ENCODE measurements around the gene OSTF1.

The OSTF1 gene

DNA sequence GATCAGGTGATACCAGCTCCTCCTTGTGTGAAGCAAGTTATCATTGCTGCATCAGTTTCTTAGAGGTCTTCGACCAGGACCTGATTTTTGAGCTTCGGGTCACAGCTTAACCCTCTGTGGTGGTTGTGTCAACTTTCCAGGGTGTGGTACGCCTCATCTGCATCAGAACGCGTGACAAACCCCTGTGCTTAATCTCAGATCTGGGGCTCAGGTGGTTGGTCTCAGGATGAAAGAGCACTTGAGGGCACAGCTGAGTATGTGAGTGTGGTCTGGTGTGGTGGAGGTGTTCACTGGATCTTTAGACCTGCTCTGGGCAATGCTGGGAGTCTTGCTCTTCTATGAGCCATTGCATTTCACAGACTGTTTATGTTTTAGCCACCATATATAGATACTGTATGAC lies 64.1 kb downstream of the OSTF1 start:
- H3K9me3 Mint-ChIP-seq: no peaks in the 10 kb centered on the region
- peak overlapping the region; percentile 68 for H3K4me3 Mint-ChIP-seq
- peaks cover 71% of the 10 kb centered on the region for H3K4me1 Mint-ChIP-seq (ENCODE audit: low read depth)
- peaks cover 21% of the 10 kb centered on the region for H3K36me3 Mint-ChIP-seq (ENCODE audit: low read depth)
- no peaks in the 10 kb centered on the region for H3K27me3 Mint-ChIP-seq
- H3K27ac Mint-ChIP-seq: peak overlapping the region; percentile 84

- H3K27me3 Mint-ChIP-seq: no peaks in the 10 kb centered on the region
- H3K4me3 Mint-ChIP-seq: no peak overlapping the region
- no peaks in the 10 kb centered on the region for H3K9me3 Mint-ChIP-seq
- H3K27ac Mint-ChIP-seq: no peak overlapping the region
- H3K36me3 Mint-ChIP-seq (ENCODE audit: low read depth): peaks cover 16% of the 10 kb centered on the region
- H3K4me1 Mint-ChIP-seq (ENCODE audit: low read depth): peaks cover 29% of the 10 kb centered on the region
Observed at GRCh38 chr9:75156858-75157257, 68.5 kb downstream of the OSTF1 start.

DNA sequence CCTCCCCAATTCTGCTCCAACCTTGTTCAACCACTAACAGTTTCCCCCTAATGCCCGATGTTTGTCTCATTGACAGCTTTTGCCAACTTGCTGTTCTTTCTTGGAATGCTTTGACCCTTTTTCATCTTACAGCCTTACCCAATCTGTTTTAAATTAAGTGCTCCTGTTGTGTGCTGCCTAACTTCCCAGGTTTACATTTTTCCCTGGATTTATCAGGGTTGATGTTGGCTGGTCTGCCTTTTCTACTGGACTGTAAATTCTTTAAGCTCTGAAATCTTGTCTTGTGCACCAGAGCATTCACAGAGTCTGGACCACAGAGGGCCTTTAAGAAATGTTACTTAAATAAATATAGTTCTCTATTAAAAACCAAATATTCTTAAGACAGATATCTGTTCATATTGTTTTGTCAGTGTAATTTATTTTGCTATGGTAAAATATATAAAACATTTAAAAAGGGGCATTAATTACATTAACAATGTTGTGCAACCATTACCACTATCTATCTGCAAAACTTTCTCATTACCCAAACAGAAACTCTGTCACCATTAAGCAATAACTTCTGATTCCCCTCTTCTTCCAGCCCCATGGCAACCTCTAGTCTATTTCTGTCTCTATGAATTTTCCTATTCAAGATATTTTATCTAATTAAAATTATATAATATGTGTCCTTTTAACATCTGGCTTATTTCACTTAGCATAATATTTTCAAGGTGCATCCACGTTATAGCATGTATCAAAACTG lies 73.0 kb downstream of the OSTF1 start:
- Mint-ChIP-seq H3K9me3 (peaks cover 3% of the 10 kb centered on the region), H3K4me1 (ENCODE audit: low read depth) (peaks cover 8% of the 10 kb centered on the region), H3K27me3 (no peaks in the 10 kb centered on the region), H3K36me3 (ENCODE audit: low read depth) (peaks cover 34% of the 10 kb centered on the region), H3K4me3 (no peak overlapping the region), H3K27ac (no peak overlapping the region)

- Mint-ChIP-seq H3K4me1 (ENCODE audit: low read depth) (peaks cover 13% of the 10 kb centered on the region), H3K4me3 (no peak overlapping the region), H3K9me3 (peaks cover 18% of the 10 kb centered on the region), H3K36me3 (ENCODE audit: low read depth) (peaks cover 48% of the 10 kb centered on the region), H3K27me3 (no peaks in the 10 kb centered on the region), H3K27ac (no peak overlapping the region)
Observed at GRCh38 chr9:75163764-75164163, 75.5 kb downstream of the OSTF1 start.

DNA sequence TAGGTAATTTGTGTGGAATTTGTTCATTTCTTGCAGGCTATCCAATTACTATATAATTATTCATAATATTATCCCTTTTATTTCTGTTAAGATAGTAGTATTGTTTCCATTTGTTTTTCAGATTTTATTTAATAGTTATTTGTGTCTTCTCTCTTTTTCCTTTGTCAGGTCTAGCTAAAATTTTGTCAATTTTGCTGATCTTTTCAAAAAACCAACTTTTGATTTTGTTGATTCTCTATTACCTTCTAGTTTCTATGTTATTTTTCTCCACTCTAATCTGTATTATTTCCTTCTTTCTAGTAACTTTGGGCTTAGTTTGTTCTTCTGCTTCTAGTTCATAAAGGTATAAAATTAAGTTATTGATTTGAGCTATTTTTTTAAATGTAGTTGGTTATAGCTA lies 76.3 kb downstream of the OSTF1 start:
- Mint-ChIP-seq H3K36me3 (ENCODE audit: low read depth) (peaks cover 54% of the 10 kb centered on the region), H3K4me3 (no peak overlapping the region), H3K4me1 (ENCODE audit: low read depth) (peaks cover 13% of the 10 kb centered on the region), H3K27me3 (no peaks in the 10 kb centered on the region), H3K9me3 (peaks cover 18% of the 10 kb centered on the region), H3K27ac (no peak overlapping the region)

GRCh38 chr9:75167281-75167680 lies 79.0 kb downstream of the OSTF1 start:
- Mint-ChIP-seq H3K9me3 (peaks cover 18% of the 10 kb centered on the region), H3K4me1 (ENCODE audit: low read depth) (peaks cover 13% of the 10 kb centered on the region), H3K4me3 (no peak overlapping the region), H3K36me3 (ENCODE audit: low read depth) (peaks cover 58% of the 10 kb centered on the region), H3K27me3 (no peaks in the 10 kb centered on the region), H3K27ac (no peak overlapping the region)

DNA sequence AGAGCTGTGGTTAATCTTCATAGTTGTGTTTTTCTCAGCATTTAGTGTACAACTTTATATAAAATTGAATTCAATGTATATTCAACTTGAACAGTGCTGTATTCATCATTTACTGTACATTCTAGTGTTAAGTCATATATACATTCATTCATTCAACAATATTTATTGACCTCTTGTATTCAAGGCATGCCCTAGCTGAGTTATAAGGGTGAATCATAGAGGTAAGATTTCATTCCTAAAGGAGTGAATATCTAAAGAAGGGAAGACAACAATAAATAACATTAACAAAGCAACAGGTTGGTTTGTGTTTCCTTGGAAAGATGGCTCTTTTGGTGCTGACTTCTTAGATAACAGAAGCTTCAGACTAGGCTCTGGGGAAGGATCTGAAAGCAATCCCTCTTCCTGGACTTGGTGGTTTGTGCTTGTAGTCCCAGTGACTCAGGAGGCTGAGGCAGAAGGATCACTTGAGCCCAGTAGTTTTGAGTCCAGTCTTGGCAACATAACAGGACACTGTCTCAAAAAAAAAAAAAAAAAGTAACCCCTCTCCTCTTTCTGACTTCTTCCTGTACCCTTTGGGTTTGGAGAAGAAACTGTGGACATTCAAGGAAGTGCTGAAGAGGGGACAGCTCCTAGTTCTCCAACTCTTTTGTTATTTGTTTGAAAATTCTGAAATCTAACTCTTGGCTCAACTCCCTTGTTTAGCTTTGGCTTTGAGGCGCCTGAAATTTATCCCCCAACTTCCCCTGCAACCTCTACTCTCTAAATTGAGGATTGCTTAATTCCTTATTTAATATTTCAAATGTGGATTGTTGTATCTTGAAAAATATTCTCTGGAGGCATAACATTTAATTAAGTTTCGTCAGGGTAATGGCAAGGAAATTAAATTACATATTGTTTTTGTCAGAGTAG lies 80.2 kb downstream of the OSTF1 start:
- Mint-ChIP-seq H3K27ac (no peak overlapping the region), H3K9me3 (peaks cover 15% of the 10 kb centered on the region), H3K4me1 (ENCODE audit: low read depth) (peaks cover 13% of the 10 kb centered on the region), H3K36me3 (ENCODE audit: low read depth) (peaks cover 56% of the 10 kb centered on the region), H3K4me3 (no peak overlapping the region), H3K27me3 (no peaks in the 10 kb centered on the region)

- peaks cover 13% of the 10 kb centered on the region for H3K4me1 Mint-ChIP-seq (ENCODE audit: low read depth)
- H3K9me3 Mint-ChIP-seq: peaks cover 15% of the 10 kb centered on the region
- peaks cover 52% of the 10 kb centered on the region for H3K36me3 Mint-ChIP-seq (ENCODE audit: low read depth)
- no peak overlapping the region for H3K4me3 Mint-ChIP-seq
- no peaks in the 10 kb centered on the region for H3K27me3 Mint-ChIP-seq
- no peak overlapping the region for H3K27ac Mint-ChIP-seq
Observed at GRCh38 chr9:75169623-75170022, 81.3 kb downstream of the OSTF1 start.

DNA sequence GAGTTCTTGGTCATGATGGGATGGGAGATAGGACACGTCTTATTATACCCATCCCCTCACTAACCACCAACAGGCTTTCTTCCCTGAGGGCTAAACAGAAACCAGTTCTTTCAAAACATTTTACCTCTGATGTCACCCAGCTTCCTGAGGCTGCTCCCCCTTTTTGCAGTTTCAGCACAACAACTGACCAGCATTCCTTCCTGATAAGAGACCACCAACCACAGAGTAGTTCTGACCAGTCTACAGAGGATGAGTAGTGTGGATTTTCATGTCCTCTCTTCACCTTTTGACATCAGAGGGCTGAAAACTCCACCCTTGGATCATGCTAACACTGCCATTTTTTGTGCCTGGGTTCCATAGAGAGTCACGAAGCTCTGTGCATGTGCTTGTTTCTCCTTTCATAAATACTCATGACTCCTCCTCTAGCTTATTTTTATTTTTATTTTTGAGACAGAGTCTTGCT lies 82.6 kb downstream of the OSTF1 start:
- H3K4me1 Mint-ChIP-seq (ENCODE audit: low read depth): peaks cover 13% of the 10 kb centered on the region
- H3K9me3 Mint-ChIP-seq: peaks cover 15% of the 10 kb centered on the region
- H3K27ac Mint-ChIP-seq: no peak overlapping the region
- H3K4me3 Mint-ChIP-seq: no peak overlapping the region
- H3K27me3 Mint-ChIP-seq: no peaks in the 10 kb centered on the region
- H3K36me3 Mint-ChIP-seq (ENCODE audit: low read depth): peaks cover 50% of the 10 kb centered on the region

- H3K4me1 Mint-ChIP-seq (ENCODE audit: low read depth): no peaks in the 10 kb centered on the region
- no peak overlapping the region for H3K4me3 Mint-ChIP-seq
- H3K36me3 Mint-ChIP-seq (ENCODE audit: low read depth): peaks cover 14% of the 10 kb centered on the region
- H3K9me3 Mint-ChIP-seq: no peaks in the 10 kb centered on the region
- no peak overlapping the region for H3K27ac Mint-ChIP-seq
- H3K27me3 Mint-ChIP-seq: no peaks in the 10 kb centered on the region
Observed at GRCh38 chr9:75175395-75175794, 87.1 kb downstream of the OSTF1 start.

- Mint-ChIP-seq H3K27ac (no peak overlapping the region), H3K4me3 (no peak overlapping the region), H3K36me3 (ENCODE audit: low read depth) (peaks cover 13% of the 10 kb centered on the region), H3K9me3 (no peaks in the 10 kb centered on the region), H3K4me1 (ENCODE audit: low read depth) (no peaks in the 10 kb centered on the region), H3K27me3 (no peaks in the 10 kb centered on the region)
Observed at GRCh38 chr9:75176037-75176436, 87.7 kb downstream of the OSTF1 start.

DNA sequence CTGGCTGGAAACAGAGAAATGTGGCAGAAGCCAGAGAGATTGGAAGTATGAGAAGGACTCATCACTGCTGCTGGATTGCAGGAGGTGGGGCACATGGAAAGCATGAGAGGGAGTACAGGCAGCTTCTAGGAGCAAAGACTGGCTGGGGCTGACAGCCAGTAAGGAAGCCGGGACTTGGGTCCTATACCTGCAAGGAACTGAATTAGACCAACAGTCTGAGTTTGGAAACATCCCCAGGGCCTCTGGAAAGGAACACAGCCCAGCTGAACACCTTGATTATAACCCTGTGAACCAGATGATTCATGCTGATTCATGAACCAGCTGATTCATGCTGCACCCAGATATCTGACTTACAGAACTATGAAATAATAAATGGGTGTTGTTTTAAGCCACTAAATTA lies 93.4 kb downstream of the OSTF1 start:
- Mint-ChIP-seq H3K4me1 (ENCODE audit: low read depth) (peaks cover 6% of the 10 kb centered on the region), H3K27me3 (no peaks in the 10 kb centered on the region), H3K9me3 (no peaks in the 10 kb centered on the region), H3K4me3 (no peak overlapping the region), H3K36me3 (ENCODE audit: low read depth) (no peaks in the 10 kb centered on the region), H3K27ac (no peak overlapping the region)

DNA sequence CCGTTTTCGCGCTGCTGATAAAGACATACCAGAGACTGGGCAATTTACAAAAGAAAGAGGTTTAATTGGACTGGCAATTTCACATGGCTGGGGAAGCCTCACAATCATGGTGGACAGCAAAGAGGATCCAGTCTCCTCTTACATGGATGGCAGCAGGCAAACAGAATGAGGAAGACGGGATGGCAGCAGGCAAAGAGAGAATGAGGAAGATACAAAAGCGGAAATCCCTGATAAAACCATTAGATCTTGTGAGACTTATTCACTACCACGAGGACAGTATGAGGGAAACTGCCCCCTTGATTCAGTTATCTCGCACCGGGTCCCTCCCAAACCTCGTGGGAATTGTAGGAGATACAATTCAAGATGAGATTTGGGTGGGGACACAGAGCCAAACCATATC lies 95.0 kb downstream of the OSTF1 start:
- Mint-ChIP-seq H3K4me3 (no peak overlapping the region), H3K36me3 (ENCODE audit: low read depth) (no peaks in the 10 kb centered on the region), H3K4me1 (ENCODE audit: low read depth) (peaks cover 6% of the 10 kb centered on the region), H3K27me3 (no peaks in the 10 kb centered on the region), H3K9me3 (no peaks in the 10 kb centered on the region), H3K27ac (no peak overlapping the region)

DNA sequence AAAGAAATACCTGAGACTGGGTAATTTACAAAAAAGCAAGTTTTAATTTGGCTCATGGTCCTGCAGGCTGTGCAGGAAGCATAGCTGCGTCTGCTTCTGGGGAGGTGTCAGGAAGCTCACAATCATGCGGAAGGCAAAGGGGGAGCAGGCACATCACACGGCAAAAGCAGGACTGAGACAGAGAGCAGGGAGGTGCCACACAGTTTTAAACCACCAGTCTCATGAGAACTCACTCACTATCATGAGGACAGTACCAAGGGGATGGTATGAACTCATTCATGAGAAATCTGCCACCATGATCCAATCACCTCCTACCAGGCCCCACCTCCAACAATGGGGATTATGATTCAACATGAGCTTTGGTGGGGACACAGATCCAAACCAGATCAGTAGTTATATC lies 96.2 kb downstream of the OSTF1 start:
- Mint-ChIP-seq H3K4me3 (no peak overlapping the region), H3K4me1 (ENCODE audit: low read depth) (peaks cover 6% of the 10 kb centered on the region), H3K9me3 (no peaks in the 10 kb centered on the region), H3K27me3 (no peaks in the 10 kb centered on the region), H3K36me3 (ENCODE audit: low read depth) (no peaks in the 10 kb centered on the region), H3K27ac (no peak overlapping the region)

GRCh38 chr9:75185585-75186170 lies 97.4 kb downstream of the OSTF1 start:
- Mint-ChIP-seq H3K27ac (no peak overlapping the region), H3K4me1 (ENCODE audit: low read depth) (peaks cover 6% of the 10 kb centered on the region), H3K4me3 (no peak overlapping the region), H3K9me3 (no peaks in the 10 kb centered on the region), H3K36me3 (ENCODE audit: low read depth) (no peaks in the 10 kb centered on the region), H3K27me3 (no peaks in the 10 kb centered on the region)

Data from stimulated activated naive CD8-positive, alpha-beta T cell treated with anti-CD3 and anti-CD28 coated beads, Interleukin-15, Interleukin-2, amounts not matched to agents 100 ng/mL and 50 ng/mL, for 24 hours (primary cell).